H9 (cell line): ENCODE results near the gene IFIT5. TPM values are rescaled to one million over a fixed set of nuclear protein-coding genes. Genes with fewer than 3 reads are reported as not detected.

Experiments
- DNase-seq: peaks from one replicate; pipeline ENCODE4 v3.0.0-alpha.2; 2017
- H2AFZ ChIP-seq: one replicate; pipeline ENCODE4 v1.6.1; 2013; ENCODE audit warnings: mild to moderate bottlenecking, low read length, control low read depth, moderate library complexity
- H2AK5ac ChIP-seq: 2 replicates; pipeline ENCODE4 v1.6.1; 2013; ENCODE audit warnings: low read length, control low read depth, mixed read lengths; ENCODE audit not compliant: insufficient read length
- H2BK120ac ChIP-seq: one replicate; pipeline ENCODE4 v1.6.1; 2013; ENCODE audit warnings: low read depth, mild to moderate bottlenecking, low read length, control low read depth, inconsistent platforms; ENCODE audit not compliant: poor library complexity, severe bottlenecking
- H2BK12ac ChIP-seq: 2 replicates; pipeline ENCODE4 v1.6.1; 2013; ENCODE audit warnings: low read length, control low read depth, mixed read lengths, low read depth; ENCODE audit not compliant: insufficient read length
- H2BK15ac ChIP-seq: 2 replicates; pipeline ENCODE4 v1.6.1; 2013; ENCODE audit warnings: low read depth, low read length, control low read depth
- H2BK20ac ChIP-seq: one replicate; pipeline ENCODE4 v1.6.1; 2013; ENCODE audit warnings: low read depth, mild to moderate bottlenecking, low read length, control low read depth, inconsistent platforms; ENCODE audit not compliant: poor library complexity, severe bottlenecking
- H2BK5ac ChIP-seq: 2 replicates; pipeline ENCODE4 v1.6.1; 2013; ENCODE audit warnings: low read length, control low read depth, mixed read lengths; ENCODE audit not compliant: insufficient read length
- H3K14ac ChIP-seq: 2 replicates; pipeline ENCODE4 v1.6.1; 2013; ENCODE audit warnings: low read length, control low read depth; ENCODE audit not compliant: insufficient read depth
- H3K18ac ChIP-seq: 2 replicates; pipeline ENCODE4 v1.6.1; 2013; ENCODE audit warnings: low read depth, mild to moderate bottlenecking, mixed read lengths, low read length, control low read depth; ENCODE audit not compliant: insufficient read length
- H3K23ac ChIP-seq: 2 replicates; pipeline ENCODE4 v1.6.1; 2013; ENCODE audit warnings: low read length, control low read depth, mixed read lengths, low read depth; ENCODE audit not compliant: insufficient read length
- H3K23me2 ChIP-seq: 2 replicates; pipeline ENCODE4 v1.6.1; 2013; ENCODE audit warnings: low read depth, mild to moderate bottlenecking, mixed read lengths, low read length, control low read depth; ENCODE audit not compliant: insufficient read length, poor library complexity, severe bottlenecking
- H3K27ac ChIP-seq: 2 replicates; pipeline ENCODE4 v1.5.1; 2013; ENCODE audit warnings: low read length, control low read depth, mixed read lengths, low read depth; ENCODE audit not compliant: insufficient read length
- H3K27me3 ChIP-seq: 2 replicates; pipeline ENCODE4 v1.6.1; 2013; ENCODE audit warnings: low read length, control low read depth, inconsistent platforms; ENCODE audit not compliant: insufficient read depth
- H3K4ac ChIP-seq: 2 replicates; pipeline ENCODE4 v1.6.1; 2013; ENCODE audit warnings: low read depth, mild to moderate bottlenecking, control low read depth, inconsistent platforms, low read length, moderate library complexity
- H3K4me1 ChIP-seq: 2 replicates; pipeline ENCODE4 v1.6.1; 2013; ENCODE audit warnings: low read length, control low read depth, inconsistent platforms; ENCODE audit not compliant: insufficient read depth
- H3K4me2 ChIP-seq: 2 replicates; pipeline ENCODE4 v1.6.1; 2013; ENCODE audit warnings: low read length, control low read depth, mixed read lengths; ENCODE audit not compliant: insufficient read length, insufficient read depth
- H3K56ac ChIP-seq: 2 replicates; pipeline ENCODE4 v1.6.1; 2013; ENCODE audit warnings: low read depth, mild to moderate bottlenecking, mixed read lengths, low read length, control low read depth; ENCODE audit not compliant: insufficient read length
- H3K79me1 ChIP-seq: 2 replicates; pipeline ENCODE4 v1.6.1; 2013; ENCODE audit warnings: low read depth, mild to moderate bottlenecking, moderate library complexity, low read length, control low read depth, inconsistent platforms; ENCODE audit not compliant: insufficient read depth, poor library complexity, severe bottlenecking
- H3K79me2 ChIP-seq: 2 replicates; pipeline ENCODE4 v1.6.1; 2013; ENCODE audit warnings: low read length, control low read depth, inconsistent platforms; ENCODE audit not compliant: insufficient read depth
- H3K9ac ChIP-seq: 2 replicates; pipeline ENCODE4 v1.6.1; 2013; ENCODE audit warnings: low read length, control low read depth, mixed read lengths; ENCODE audit not compliant: insufficient read length; ENCODE audit errors: extremely low read depth
- H3K9me3 ChIP-seq: one replicate; pipeline ENCODE4 v1.6.1; 2013; ENCODE audit warnings: low read depth, low read length, inconsistent platforms; ENCODE audit not compliant: control insufficient read depth
- H3T11ph ChIP-seq: one replicate; pipeline ENCODE4 v1.6.1; 2013; ENCODE audit warnings: mild to moderate bottlenecking, low read length, control low read depth, inconsistent platforms
- H4K20me1 ChIP-seq: one replicate; pipeline ENCODE4 v1.6.1; 2013; ENCODE audit not compliant: control insufficient read depth, insufficient read length, insufficient read depth
- H4K5ac ChIP-seq: 2 replicates; pipeline ENCODE4 v1.6.1; 2013; ENCODE audit warnings: low read depth, mild to moderate bottlenecking, mixed read lengths, low read length, control low read depth; ENCODE audit not compliant: insufficient read length
- H4K8ac ChIP-seq: replicated peaks from 2 replicates; pipeline ENCODE4 v1.6.1; 2013; ENCODE audit warnings: low read length, control low read depth, mixed read lengths, low read depth; ENCODE audit not compliant: insufficient read length
- H4K91ac ChIP-seq: 2 replicates; pipeline ENCODE4 v1.6.1; 2013; ENCODE audit warnings: low read depth, mild to moderate bottlenecking, moderate library complexity, mixed read lengths, low read length, control low read depth; ENCODE audit not compliant: insufficient read length
- H3K27ac Mint-ChIP-seq, 3 experiments: 2 replicates in 2 of 3; 3 replicates in 1 of 3; pipeline ENCODE4 v1.8.0; 2020 to 2021; ENCODE audit warnings: mixed read lengths in 3 of 3, mild to moderate bottlenecking in 1 of 3, moderate library complexity in 1 of 3
- H3K27me3 Mint-ChIP-seq: 2 replicates; pipeline ENCODE4 v1.8.0; 2021; ENCODE audit warnings: low read depth, mild to moderate bottlenecking, moderate library complexity, mixed read lengths
- H3K36me3 Mint-ChIP-seq, 3 experiments: 2 replicates in 2 of 3; 3 replicates in 1 of 3; pipeline ENCODE4 v1.8.0; 2020 to 2021; ENCODE audit warnings: low read depth in 3 of 3, mixed read lengths in 3 of 3; ENCODE audit not compliant: insufficient read depth in 1 of 3
- H3K4me1 Mint-ChIP-seq, 2 experiments: 2 replicates each; pipeline ENCODE4 v1.8.0; 2020; ENCODE audit warnings: mixed read lengths in 2 of 2
- H3K4me3 Mint-ChIP-seq, 2 experiments: 2 replicates in 1 of 2; 3 replicates in 1 of 2; pipeline ENCODE4 v1.8.0; 2020 to 2021; ENCODE audit warnings: mild to moderate bottlenecking in 2 of 2, mixed read lengths in 2 of 2, moderate library complexity in 1 of 2
- H3K9me3 Mint-ChIP-seq, 2 experiments: 2 replicates in 1 of 2; 3 replicates in 1 of 2; pipeline ENCODE4 v1.8.0; 2020; ENCODE audit warnings: mild to moderate bottlenecking in 2 of 2, mixed read lengths in 2 of 2, moderate library complexity in 1 of 2
- CTCF ChIP-seq: fragments of 200-600 bp; sonication (generic); conservative IDR thresholded peaks from 3 replicates; pipeline ENCODE4 v1.8.0; 2021; ENCODE audit warnings: antibody characterized with exemption, mild to moderate bottlenecking
- WGBS: extraction: QIAGEN DNeasy Blood & Tissue Kit; methylation state at CpG from one replicate; pipeline ENCODE4 v1.1.7; 2013; ENCODE audit warnings: missing lambda C conversion rate, low lambda C conversion rate, mixed read lengths; ENCODE audit not compliant: insufficient read length; ENCODE audit errors: extremely low coverage; 5-methylcytosine and 5-hydroxymethylcytosine counted together
- total RNA-seq: library from RNA; stranded (reverse); gene quantifications from 2 replicates; pipeline ENCODE4 v1.2.1, GENCODE V29; 2021

The IFIT5 gene
- total RNA-seq, 1 experiment from 2014 or later, result 2.3 TPM

- no peaks in the 10 kb centered on the region; the same call in 1 of the 2 replicates for H3K79me2 ChIP-seq
- no peaks in the 10 kb centered on the region for H3K9me3 ChIP-seq
Measured at GRCh38 chr10:89371987-89372386, 42.4 kb upstream of the IFIT5 start.

More at GRCh38 chr10:89371987-89372386, 42.4 kb upstream of the IFIT5 start:
- Histone ChIP-seq H3K4me2 (no peak overlapping the region), H4K91ac (no peak overlapping the region), H2BK15ac (no peak overlapping the region), H4K20me1 (no peaks in the 10 kb centered on the region), H2AK5ac (no peak overlapping the region), H4K5ac (no peak overlapping the region), H3K4me1 (no peaks in the 10 kb centered on the region; the same call in 1 of the 2 replicates), H3K14ac (no peak overlapping the region), H2BK12ac (no peak overlapping the region), H3K4ac (no peak overlapping the region), H3K18ac (no peak overlapping the region), H2BK5ac (no peak overlapping the region), H3K9ac (no peak overlapping the region), H3K23me2 (no peaks in the 10 kb centered on the region), H3K23ac (no peak overlapping the region), H4K8ac (no peak overlapping the region), H2AFZ (no peak overlapping the region), H2BK120ac (no peak overlapping the region), H3K27ac (no peak overlapping the region), H3K79me1 (no peaks in the 10 kb centered on the region), H3K27me3 (no peaks in the 10 kb centered on the region), H3T11ph (no peak overlapping the region), H2BK20ac (no peak overlapping the region), H3K56ac (no peak overlapping the region)
- H3K4me3 Mint-ChIP-seq, result no peak overlapping the region
- TF ChIP-seq CTCF, result no peak
- peaks cover 9% of the 10 kb centered on the region in 2 experiments for H3K4me1 Mint-ChIP-seq
- no peaks in the 10 kb centered on the region for H3K36me3 Mint-ChIP-seq
- WGBS, result no CpG with 5 or more reads among the region's 3 CpGs
- H3K27me3 Mint-ChIP-seq, result no peaks in the 10 kb centered on the region; the same call in 1 of the 2 replicates
- H3K27ac Mint-ChIP-seq, result no peak overlapping the region
- H3K9me3 Mint-ChIP-seq, result peaks cover 0 to under 1% of the 10 kb centered on the region in 2 experiments; a peak in 1 of 5 replicates
- no peak for DNase-seq
